Neural cell (in vitro differentiated cells): ENCODE data around the gene PDZRN3. TPM values are rescaled to one million over a fixed set of nuclear protein-coding genes. Genes with fewer than 3 reads are reported as not detected.

Source experiments
- H2AFZ ChIP-seq: fragments of 200-600, 300-800 bp; sonication (generic), shearing (Covaris generic); 2 replicates; pipeline ENCODE4 v1.6.0; 2014; ENCODE audit warnings: low read depth, mild to moderate bottlenecking, antibody characterized with exemption, low read length, moderate library complexity
- H3F3A ChIP-seq: fragments of 200-600 bp; shearing (Covaris generic); 2 replicates; pipeline ENCODE4 v1.6.1; 2016; ENCODE audit warnings: mild to moderate bottlenecking, moderate library complexity, mixed read lengths, antibody characterized with exemption, low read length; ENCODE audit not compliant: insufficient read depth, poor library complexity, severe bottlenecking
- H3K27ac ChIP-seq: fragments of 200-600, 300-800 bp; sonication (generic), shearing (Covaris generic); 2 replicates; pipeline ENCODE4 v1.5.1; 2014; ENCODE audit warnings: mild to moderate bottlenecking, low read length, moderate library complexity
- H3K27me3 ChIP-seq: fragments of 300-800, 200-600 bp; sonication (generic), shearing (Covaris generic); 2 replicates; pipeline ENCODE4 v1.6.0; 2014; ENCODE audit warnings: mild to moderate bottlenecking, low read depth, low read length, moderate library complexity; ENCODE audit not compliant: insufficient read depth
- H3K36me3 ChIP-seq: fragments of 300-800, 200-600 bp; sonication (generic), shearing (Covaris generic); 2 replicates; pipeline ENCODE4 v1.5.1; 2014; ENCODE audit warnings: mild to moderate bottlenecking, antibody characterized with exemption, low read length, moderate library complexity; ENCODE audit not compliant: insufficient read depth
- H3K4me2 ChIP-seq: fragments of 300-800, 200-600 bp; sonication (generic), shearing (Covaris generic); 2 replicates; pipeline ENCODE4 v1.6.0; 2014; ENCODE audit warnings: mild to moderate bottlenecking, low read length
- H3K4me3 ChIP-seq: fragments of 300-800, 200-600 bp; sonication (generic), shearing (Covaris generic); 2 replicates; pipeline ENCODE4 v1.5.1; 2014; ENCODE audit warnings: mild to moderate bottlenecking, low read length, moderate library complexity
- H3K79me2 ChIP-seq: fragments of 200-600 bp; shearing (Covaris generic); replicated peaks from 2 replicates; pipeline ENCODE4 v1.6.0; 2014; ENCODE audit warnings: mild to moderate bottlenecking, low read length, moderate library complexity; ENCODE audit not compliant: insufficient read depth
- H3K9ac ChIP-seq: fragments of 300-800, 200-600 bp; sonication (generic), shearing (Covaris generic); 2 replicates; pipeline ENCODE4 v1.6.1; 2016; ENCODE audit warnings: mild to moderate bottlenecking, low read length, mixed read lengths
- H3K9me2 ChIP-seq: fragments of 200-600 bp; shearing (Covaris generic); 2 replicates; pipeline ENCODE4 v1.6.1; 2016; ENCODE audit warnings: mild to moderate bottlenecking, low read length, mixed read lengths; ENCODE audit not compliant: insufficient read depth
- H3K9me3 ChIP-seq: fragments of 200-600, 300-800 bp; sonication (generic), shearing (Covaris generic); 2 replicates; pipeline ENCODE4 v1.6.1; 2016; ENCODE audit warnings: mild to moderate bottlenecking, mixed run types, low read length, moderate library complexity, mixed read lengths
- H4K20me1 ChIP-seq: fragments of 200-600 bp; shearing (Covaris generic); 2 replicates; pipeline ENCODE4 v1.6.1; 2016; ENCODE audit warnings: mild to moderate bottlenecking, mixed run types; ENCODE audit not compliant: insufficient read depth
- CTCF ChIP-seq: fragments of 450-650 bp; IDR thresholded peaks from 2 replicates; pipeline ENCODE4 v1.5.1; 2014; ENCODE audit warnings: antibody characterized with exemption, mild to moderate bottlenecking, moderate library complexity; ENCODE audit not compliant: poor library complexity, severe bottlenecking
- EP300 ChIP-seq: fragments of 450-650 bp; conservative IDR thresholded peaks from 2 replicates; pipeline ENCODE4 v1.6.1; 2014; ENCODE audit warnings: antibody characterized with exemption, mild to moderate bottlenecking, moderate library complexity; ENCODE audit not compliant: poor library complexity, severe bottlenecking
- EZH2 ChIP-seq: fragments of 200-600, 300-800 bp; shearing (Covaris generic), sonication (generic); IDR thresholded peaks from 2 replicates; pipeline ENCODE4 v1.6.1; 2014; ENCODE audit warnings: antibody characterized with exemption, low read length, borderline replicate concordance, mild to moderate bottlenecking; ENCODE audit not compliant: insufficient read depth, poor library complexity, severe bottlenecking
- MXI1 ChIP-seq: fragments of 450-650 bp; conservative IDR thresholded peaks from 2 replicates; pipeline ENCODE4 v1.6.1; 2014; ENCODE audit warnings: antibody characterized with exemption, mild to moderate bottlenecking; ENCODE audit not compliant: poor library complexity, severe bottlenecking
- POLR2AphosphoS5 ChIP-seq: IDR thresholded peaks from 2 replicates; pipeline ENCODE4 v1.6.1; 2012
- RAD21 ChIP-seq: fragments of 450-650 bp; conservative IDR thresholded peaks from 2 replicates; pipeline ENCODE4 v1.6.1; 2014; ENCODE audit warnings: antibody characterized with exemption, mild to moderate bottlenecking, moderate library complexity
- REST ChIP-seq: IDR thresholded peaks from 2 replicates; pipeline ENCODE4 v1.6.1; 2012; ENCODE audit warnings: borderline replicate concordance
- SMC3 ChIP-seq: fragments of 450-650 bp; conservative IDR thresholded peaks from 2 replicates; pipeline ENCODE4 v1.6.1; 2014; ENCODE audit warnings: antibody characterized with exemption, mild to moderate bottlenecking, moderate library complexity; ENCODE audit not compliant: poor library complexity
- TAF1 ChIP-seq: IDR thresholded peaks from 2 replicates; pipeline ENCODE4 v1.6.1; 2012; ENCODE audit warnings: low read depth
- polyA plus RNA-seq: library from polyadenylated mRNA; depleted of rRNA; stranded (reverse); fragments of >200 nt; gene quantifications from 2 replicates; pipeline ENCODE4 v1.2.3, GENCODE V29; 2014

The PDZRN3 gene
- polyA plus RNA-seq, 1 donor from 2014 or later, result 1.1 TPM

- peaks cover under 1% of the 10 kb centered on the region for H3K9me3 ChIP-seq
- H3K27ac ChIP-seq, result no peak overlapping the region
- H3K36me3 ChIP-seq, result no peaks in the 10 kb centered on the region
- H3K27me3 ChIP-seq, result no peaks in the 10 kb centered on the region
- H3K9ac ChIP-seq, result no peak overlapping the region
- no peak overlapping the region for H3K4me2 ChIP-seq
- no peak overlapping the region for H3K4me3 ChIP-seq
- H3K9me2 ChIP-seq, result no peaks in the 10 kb centered on the region
- no peaks in the 10 kb centered on the region for H3F3A ChIP-seq
- TF ChIP-seq RAD21 (no peak), TAF1 (no peak), POLR2AphosphoS5 (no peak), MXI1 (no peak), CTCF (no peak), EZH2 (no peak), REST (no peak), EP300 (no peak), SMC3 (no peak)
- no peak overlapping the region for H2AFZ ChIP-seq
- no peaks in the 10 kb centered on the region for H4K20me1 ChIP-seq
- no peaks in the 10 kb centered on the region for H3K79me2 ChIP-seq
These were observed 246.5 kb downstream of the PDZRN3 start for GRCh38 chr3:73378207-73378606.

- no peaks in the 10 kb centered on the region for H4K20me1 ChIP-seq
- TF ChIP-seq MXI1 (no peak), TAF1 (no peak), POLR2AphosphoS5 (no peak), SMC3 (no peak), REST (no peak), CTCF (no peak), RAD21 (no peak), EZH2 (no peak), EP300 (no peak)
- H3K9me3 ChIP-seq, result no peaks in the 10 kb centered on the region
- H3K27ac ChIP-seq, result no peak overlapping the region
- no peak overlapping the region for H3K4me2 ChIP-seq
- no peaks in the 10 kb centered on the region for H3K27me3 ChIP-seq
- no peak overlapping the region for H3K4me3 ChIP-seq
- H2AFZ ChIP-seq, result no peak overlapping the region
- H3K9me2 ChIP-seq, result no peaks in the 10 kb centered on the region
- no peaks in the 10 kb centered on the region for H3K79me2 ChIP-seq
- no peaks in the 10 kb centered on the region for H3F3A ChIP-seq
- H3K36me3 ChIP-seq, result no peaks in the 10 kb centered on the region
- H3K9ac ChIP-seq, result no peak overlapping the region
These were observed 258.9 kb downstream of the PDZRN3 start for GRCh38 chr3:73365756-73366397.
